ENCODE results near the gene RPS6KA5. TPM values are rescaled to one million over a fixed set of nuclear protein-coding genes. Genes with fewer than 3 reads are reported as not detected.

The RPS6KA5 gene
- total and polyA plus RNA-seq, 8 donors: 4.2 to 10.8 (median 9.2) TPM

DNA sequence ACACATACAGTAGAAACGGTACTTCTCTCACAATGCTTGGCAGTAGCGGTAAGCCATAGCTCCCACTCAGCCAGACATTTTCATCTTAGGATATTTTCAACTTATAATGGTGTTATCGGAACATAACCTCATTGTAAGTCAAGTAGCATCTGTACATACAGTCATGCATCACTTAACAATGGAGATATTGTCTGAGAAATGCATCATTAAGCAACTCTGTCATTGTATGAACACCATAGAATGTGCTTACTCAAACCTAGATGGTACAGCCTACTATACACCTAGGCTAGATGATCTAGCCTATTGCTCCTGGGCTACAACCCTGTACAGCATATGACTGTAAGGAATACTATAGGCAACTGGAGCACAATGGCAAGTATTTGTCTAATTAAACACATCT is 40.8 kb downstream of the RPS6KA5 start:
- no peaks in the 10 kb centered on the region for H3K36me3 ChIP-seq
- TF ChIP-seq, protein P1, sequence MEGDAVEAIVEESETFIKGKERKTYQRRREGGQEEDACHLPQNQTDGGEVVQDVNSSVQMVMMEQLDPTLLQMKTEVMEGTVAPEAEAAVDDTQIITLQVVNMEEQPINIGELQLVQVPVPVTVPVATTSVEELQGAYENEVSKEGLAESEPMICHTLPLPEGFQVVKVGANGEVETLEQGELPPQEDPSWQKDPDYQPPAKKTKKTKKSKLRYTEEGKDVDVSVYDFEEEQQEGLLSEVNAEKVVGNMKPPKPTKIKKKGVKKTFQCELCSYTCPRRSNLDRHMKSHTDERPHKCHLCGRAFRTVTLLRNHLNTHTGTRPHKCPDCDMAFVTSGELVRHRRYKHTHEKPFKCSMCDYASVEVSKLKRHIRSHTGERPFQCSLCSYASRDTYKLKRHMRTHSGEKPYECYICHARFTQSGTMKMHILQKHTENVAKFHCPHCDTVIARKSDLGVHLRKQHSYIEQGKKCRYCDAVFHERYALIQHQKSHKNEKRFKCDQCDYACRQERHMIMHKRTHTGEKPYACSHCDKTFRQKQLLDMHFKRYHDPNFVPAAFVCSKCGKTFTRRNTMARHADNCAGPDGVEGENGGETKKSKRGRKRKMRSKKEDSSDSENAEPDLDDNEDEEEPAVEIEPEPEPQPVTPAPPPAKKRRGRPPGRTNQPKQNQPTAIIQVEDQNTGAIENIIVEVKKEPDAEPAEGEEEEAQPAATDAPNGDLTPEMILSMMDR (IDR thresholded peaks at IDR 0.05): no peak
- no peak overlapping the region for H3K27ac ChIP-seq
- DNase-seq: no peak
- no peaks in the 10 kb centered on the region for H3K27me3 ChIP-seq
- no peak for ATAC-seq
- H3K4me3 ChIP-seq: no peak overlapping the region
- no peaks in the 10 kb centered on the region for H3K9me3 ChIP-seq
- peaks cover 0 to 17% of the 10 kb centered on the region in 2 donors for H3K4me1 ChIP-seq
- intact Hi-C loops (cut with DNase I): no loop called here

DNA sequence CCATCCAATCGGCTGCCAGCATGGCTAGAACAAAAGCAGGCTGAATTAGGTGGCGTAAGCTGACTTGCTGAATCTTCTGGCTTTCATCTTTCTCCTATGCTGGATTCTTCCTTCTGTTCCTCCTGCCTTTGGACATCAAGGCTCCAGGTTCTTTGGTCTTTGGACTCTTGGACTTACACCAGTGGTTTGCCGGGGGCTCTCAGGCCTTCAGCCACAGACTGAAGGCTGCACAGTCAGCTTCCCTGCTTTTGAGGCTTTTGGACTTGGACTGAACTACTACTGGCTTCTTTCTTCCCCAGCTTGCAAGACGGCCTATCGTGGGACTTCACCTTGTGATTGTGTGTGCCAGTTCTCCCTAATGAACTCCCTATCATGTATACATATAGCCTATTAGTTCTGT is 42.0 kb downstream of the RPS6KA5 start:
- TF ChIP-seq, protein P1 (IDR thresholded peaks at IDR 0.05): no peak
- no peak overlapping the region for H3K4me3 ChIP-seq

DNA sequence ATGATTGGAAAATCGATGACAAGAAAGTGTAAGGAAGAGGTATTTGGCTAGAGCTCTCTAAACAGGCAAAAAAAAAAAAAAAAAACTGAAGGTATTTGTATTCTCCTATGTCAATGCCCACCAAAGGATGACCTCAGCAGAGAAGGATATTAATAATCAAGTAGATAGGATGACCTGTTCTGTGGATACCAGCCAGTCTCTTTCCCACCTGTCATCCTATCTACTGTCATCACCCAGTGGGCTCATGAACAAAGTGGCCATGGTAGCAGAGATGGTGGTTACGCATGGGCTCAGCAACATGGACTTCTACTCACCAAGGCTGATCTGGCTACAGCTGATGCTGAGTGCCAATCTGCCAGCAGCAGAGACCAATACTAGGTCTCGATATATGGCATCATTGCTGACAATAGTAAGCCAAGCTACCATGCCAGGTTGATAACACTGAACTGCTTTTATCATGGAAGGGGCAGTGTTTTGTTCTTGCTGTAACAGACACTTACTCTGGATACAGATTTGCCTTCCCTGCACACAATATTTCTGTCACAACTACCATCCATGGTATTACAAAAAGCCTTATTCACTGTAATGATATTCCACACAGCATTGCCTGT is 43.5 kb downstream of the RPS6KA5 start:
- H3K9me3 ChIP-seq: no peaks in the 10 kb centered on the region

More for the DNA sequence above, 42.0 kb downstream of the RPS6KA5 start:
- Histone ChIP-seq H3K27me3 (no peaks in the 10 kb centered on the region), H3K27ac (no peak overlapping the region), H3K36me3 (no peaks in the 10 kb centered on the region), H3K9me3 (no peaks in the 10 kb centered on the region), H3K4me1 (peaks cover 0 to 17% of the 10 kb centered on the region in 2 donors)
- DNase-seq (no peak), ATAC-seq (no peak)
- intact Hi-C loops (cut with DNase I): no loop called here

DNA sequence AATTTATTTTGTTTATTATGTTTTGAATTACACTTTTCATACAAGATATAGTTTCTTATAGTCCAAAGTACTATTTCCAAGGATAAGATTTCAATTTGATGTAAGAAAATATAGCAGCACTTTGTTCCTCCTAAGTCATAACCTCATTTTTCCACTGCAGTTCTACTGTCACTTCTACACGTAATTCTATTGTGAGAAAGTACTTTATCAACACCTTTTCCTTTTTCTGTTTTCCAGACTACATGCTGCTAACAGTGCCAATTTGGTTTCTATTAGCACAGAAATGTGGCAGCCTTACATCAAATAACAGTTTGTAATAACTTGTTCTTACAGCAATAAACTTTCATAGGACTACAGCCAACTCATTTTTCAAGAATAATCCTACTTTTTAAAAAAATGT is 45.0 kb downstream of the RPS6KA5 start:
- no peak overlapping the region for H3K27ac ChIP-seq
- no peak overlapping the region for H3K4me3 ChIP-seq
- DNase-seq (no peak), ATAC-seq (no peak)
- TF ChIP-seq, protein P1 (IDR thresholded peaks at IDR 0.05): no peak
- H3K27me3 ChIP-seq: no peaks in the 10 kb centered on the region
- H3K36me3 ChIP-seq: no peaks in the 10 kb centered on the region
- peaks cover 0 to 20% of the 10 kb centered on the region in 2 donors for H3K4me1 ChIP-seq
- H3K9me3 ChIP-seq: no peaks in the 10 kb centered on the region
- intact Hi-C loops (cut with DNase I): no loop called here

More for the DNA sequence above, 43.5 kb downstream of the RPS6KA5 start:
- H3K4me3 ChIP-seq: no peak overlapping the region
- no peak overlapping the region for H3K27ac ChIP-seq
- H3K4me1 ChIP-seq: peaks cover 0 to 13% of the 10 kb centered on the region in 2 donors
- ATAC-seq: no peak
- H3K27me3 ChIP-seq: no peaks in the 10 kb centered on the region
- DNase-seq: no peak
- intact Hi-C loops (cut with DNase I): no loop called here
- TF ChIP-seq, protein P1 (IDR thresholded peaks at IDR 0.05): no peak
- H3K36me3 ChIP-seq: no peaks in the 10 kb centered on the region

DNA sequence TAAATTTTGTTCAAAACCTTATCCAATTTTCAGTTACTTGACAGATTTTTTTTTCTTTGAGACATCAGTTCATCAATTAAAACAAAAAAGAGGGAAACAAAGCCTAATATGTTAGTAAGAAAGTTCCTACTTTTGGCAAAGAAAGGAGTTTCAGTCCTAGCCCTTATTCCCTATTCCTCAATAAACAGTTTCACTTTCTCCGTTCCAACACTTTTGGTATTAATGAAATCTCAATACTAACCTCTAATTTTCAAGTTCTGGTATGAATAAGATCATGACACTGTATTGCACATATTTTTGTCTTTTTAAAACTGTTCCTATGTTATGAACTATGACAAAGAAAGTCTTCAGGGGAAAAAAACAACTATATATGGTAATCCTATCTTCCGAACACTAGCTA is 48.4 kb downstream of the RPS6KA5 start:
- no peaks in the 10 kb centered on the region for H3K9me3 ChIP-seq
- H3K27ac ChIP-seq: no peak overlapping the region
- H3K36me3 ChIP-seq: no peaks in the 10 kb centered on the region
- intact Hi-C loops (cut with DNase I): no loop called here
- TF ChIP-seq, protein P1 (IDR thresholded peaks at IDR 0.05): no peak
- H3K4me3 ChIP-seq: no peak overlapping the region
- DNase-seq (no peak), ATAC-seq (no peak)
- no peaks in the 10 kb centered on the region for H3K27me3 ChIP-seq
- peaks cover 0 to 45% of the 10 kb centered on the region in 2 donors for H3K4me1 ChIP-seq
